ENCODE measurements around the gene PRIM1.
A peak's percentile ranks its signal among the peaks of the same experiment; 100 is the strongest.
"Not testable (repeated sequence)": the region's sequence is repeated elsewhere in the genome, so short reads cannot be mapped to it uniquely, and the experiment has no call there.

The PRIM1 gene

GRCh38 chr12:56751712-56752598 is at the start of gene PRIM1:
Gene PRIM1 (minus strand): TSS chr12:56752323. CDS start chr12:56752298, 25 bp downstream.
- peak; percentile 88 for DNase-seq

- no peak for DNase-seq
These were observed 48.1 kb upstream of the PRIM1 start for GRCh38 chr12:56800221-56800620.

GRCh38 chr12:56799345-56799744 is 47.2 kb upstream of the PRIM1 start:
- DNase-seq = not testable (repeated sequence)

- not testable (repeated sequence) for DNase-seq
These were observed 43.7 kb upstream of the PRIM1 start for GRCh38 chr12:56795791-56796190.

- DNase-seq = not testable (repeated sequence)
These were observed 43.0 kb upstream of the PRIM1 start for GRCh38 chr12:56795046-56795562.

- not testable (repeated sequence) for DNase-seq
These were observed 41.0 kb upstream of the PRIM1 start for GRCh38 chr12:56793124-56793523.

- DNase-seq = no peak
These were observed 40.6 kb upstream of the PRIM1 start for GRCh38 chr12:56792678-56793077.

GRCh38 chr12:56789429-56789828 is 37.3 kb upstream of the PRIM1 start:
- DNase-seq = not testable (repeated sequence)

GRCh38 chr12:56787498-56787897 is 35.4 kb upstream of the PRIM1 start:
- no peak for DNase-seq

GRCh38 chr12:56785874-56786273 is 33.8 kb upstream of the PRIM1 start:
- DNase-seq = no peak

- no peak for DNase-seq
These were observed 33.2 kb upstream of the PRIM1 start for GRCh38 chr12:56785141-56785865.

- no peak for DNase-seq
These were observed 29.6 kb upstream of the PRIM1 start for GRCh38 chr12:56781726-56782125.

- DNase-seq = no peak
These were observed 26.6 kb upstream of the PRIM1 start for GRCh38 chr12:56778756-56779155.

- no peak for DNase-seq
These were observed 24.5 kb upstream of the PRIM1 start for GRCh38 chr12:56776654-56777053.

GRCh38 chr12:56775638-56776037 is 23.5 kb upstream of the PRIM1 start:
- DNase-seq = no peak

GRCh38 chr12:56773113-56773512 is 21.0 kb upstream of the PRIM1 start:
- DNase-seq = no peak

GRCh38 chr12:56772625-56773024 is 20.5 kb upstream of the PRIM1 start:
- no peak for DNase-seq

GRCh38 chr12:56769868-56770267 is 17.7 kb upstream of the PRIM1 start:
- DNase-seq = no peak

GRCh38 chr12:56768424-56768823 is 16.3 kb upstream of the PRIM1 start:
- no peak for DNase-seq

GRCh38 chr12:56766535-56766934 is 14.4 kb upstream of the PRIM1 start:
- DNase-seq = no peak

GRCh38 chr12:56763753-56764657 is 11.9 kb upstream of the PRIM1 start:
- DNase-seq = no peak

- no peak for DNase-seq
These were observed 9.7 kb upstream of the PRIM1 start for GRCh38 chr12:56761812-56762211.

GRCh38 chr12:56760460-56760859 is 8.3 kb upstream of the PRIM1 start:
- no peak for DNase-seq

All from NCI-H1092 treated with DMSO at 0.1 percent for 48 hours (cell line).